HG02840 (cell line): ENCODE results near the gene SV2A.
"Not testable (repeated sequence)": the region's sequence is repeated elsewhere in the genome, so short reads cannot be mapped to it uniquely, and the experiment has no call there.

Experiments used
- ATAC-seq: cut with Tn5 transposase; IDR thresholded peaks from one replicate; pipeline ENCODE4 v1.9.1; 2021; ENCODE audit warnings: mild to moderate bottlenecking, moderate library complexity, moderate number of reproducible peaks; ENCODE audit not compliant: unreplicated experiment, low FRiP score

SV2A gene, protein sequence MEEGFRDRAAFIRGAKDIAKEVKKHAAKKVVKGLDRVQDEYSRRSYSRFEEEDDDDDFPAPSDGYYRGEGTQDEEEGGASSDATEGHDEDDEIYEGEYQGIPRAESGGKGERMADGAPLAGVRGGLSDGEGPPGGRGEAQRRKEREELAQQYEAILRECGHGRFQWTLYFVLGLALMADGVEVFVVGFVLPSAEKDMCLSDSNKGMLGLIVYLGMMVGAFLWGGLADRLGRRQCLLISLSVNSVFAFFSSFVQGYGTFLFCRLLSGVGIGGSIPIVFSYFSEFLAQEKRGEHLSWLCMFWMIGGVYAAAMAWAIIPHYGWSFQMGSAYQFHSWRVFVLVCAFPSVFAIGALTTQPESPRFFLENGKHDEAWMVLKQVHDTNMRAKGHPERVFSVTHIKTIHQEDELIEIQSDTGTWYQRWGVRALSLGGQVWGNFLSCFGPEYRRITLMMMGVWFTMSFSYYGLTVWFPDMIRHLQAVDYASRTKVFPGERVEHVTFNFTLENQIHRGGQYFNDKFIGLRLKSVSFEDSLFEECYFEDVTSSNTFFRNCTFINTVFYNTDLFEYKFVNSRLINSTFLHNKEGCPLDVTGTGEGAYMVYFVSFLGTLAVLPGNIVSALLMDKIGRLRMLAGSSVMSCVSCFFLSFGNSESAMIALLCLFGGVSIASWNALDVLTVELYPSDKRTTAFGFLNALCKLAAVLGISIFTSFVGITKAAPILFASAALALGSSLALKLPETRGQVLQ

DNA sequence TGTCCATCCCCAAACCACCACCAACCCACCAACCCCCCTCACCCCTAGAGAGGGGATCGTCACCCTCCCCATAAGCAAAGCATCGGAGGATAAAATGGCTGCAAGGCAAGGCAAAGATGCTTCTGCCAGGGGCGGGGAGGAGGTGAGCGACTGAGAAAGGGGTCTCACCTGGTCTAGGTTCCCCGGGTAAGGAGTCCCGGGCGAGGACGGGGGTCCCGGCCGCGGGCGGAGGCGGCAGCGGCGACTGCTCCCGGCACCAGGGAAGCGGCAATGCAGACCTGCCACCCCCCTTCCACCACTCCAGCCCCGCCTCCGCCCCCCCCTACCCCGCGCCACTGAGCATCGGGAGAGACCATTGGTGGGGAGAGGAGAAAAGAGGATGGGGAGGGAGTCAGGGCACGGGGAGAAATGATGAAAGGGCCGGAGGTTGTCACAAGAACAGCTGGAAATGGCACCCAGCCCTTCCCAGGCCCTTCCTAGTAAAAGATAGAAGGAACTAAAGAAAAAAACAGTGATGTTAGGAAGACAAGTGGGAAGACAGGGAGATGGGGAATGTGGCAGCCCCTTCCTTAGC, at the start of gene SV2A:
SV2A (minus strand) TSS at position 274 of the 574 bp plus-strand sequence. CDS start 4,004 bp downstream, outside the sequence.
- ATAC-seq = no peak

DNA sequence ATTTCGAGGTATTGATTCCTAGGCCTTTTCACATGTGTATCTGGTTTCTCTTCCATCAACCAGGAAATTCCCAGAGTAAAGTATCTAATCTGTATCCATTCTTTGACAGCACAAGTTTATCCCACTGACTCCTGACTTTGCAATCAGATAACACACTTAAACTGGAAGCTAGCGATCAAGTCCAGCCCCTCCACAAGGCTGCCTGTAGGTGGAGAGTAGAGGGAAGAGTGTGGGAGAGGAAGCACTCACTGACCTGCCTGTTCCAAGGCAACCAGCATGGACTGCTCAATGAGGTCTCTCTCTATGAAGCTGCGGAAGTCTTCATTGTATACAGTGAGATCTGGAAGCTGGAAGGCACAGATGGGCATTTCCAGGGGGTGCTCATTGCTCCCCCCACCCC, 49.4 kb upstream of the SV2A start:
- no peak for ATAC-seq

DNA sequence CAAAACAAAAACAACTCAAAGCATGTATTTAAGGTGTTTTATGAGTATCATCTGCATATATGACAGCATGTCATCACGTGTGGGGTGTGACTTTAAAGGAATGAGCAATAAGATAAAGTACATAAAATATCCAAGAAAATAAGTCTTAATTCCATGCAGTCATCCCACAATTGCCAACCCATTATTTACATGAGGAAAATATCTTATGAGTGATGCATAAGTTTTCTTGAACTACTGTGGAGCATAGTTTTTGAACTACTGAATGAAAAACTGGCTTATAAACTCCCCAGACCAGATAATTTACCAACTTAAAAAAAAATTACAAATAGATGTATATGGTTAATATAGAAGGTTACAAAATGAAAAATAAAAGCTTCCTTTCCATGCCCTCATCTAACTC, 48.8 kb upstream of the SV2A start:
- ATAC-seq = no peak

GRCh38 chr1:149965440-149965839, 47.8 kb upstream of the SV2A start:
- no peak for ATAC-seq

GRCh38 chr1:149963358-149963757, 45.7 kb upstream of the SV2A start:
- ATAC-seq = no peak

GRCh38 chr1:149962736-149963135, 45.1 kb upstream of the SV2A start:
- ATAC-seq = no peak

GRCh38 chr1:149962039-149962647, 44.5 kb upstream of the SV2A start:
- ATAC-seq = no peak

GRCh38 chr1:149957548-149957947, 39.9 kb upstream of the SV2A start:
- ATAC-seq = not testable (repeated sequence)

- ATAC-seq = no peak
These were observed 32.3 kb upstream of the SV2A start for GRCh38 chr1:149949911-149950310.

DNA sequence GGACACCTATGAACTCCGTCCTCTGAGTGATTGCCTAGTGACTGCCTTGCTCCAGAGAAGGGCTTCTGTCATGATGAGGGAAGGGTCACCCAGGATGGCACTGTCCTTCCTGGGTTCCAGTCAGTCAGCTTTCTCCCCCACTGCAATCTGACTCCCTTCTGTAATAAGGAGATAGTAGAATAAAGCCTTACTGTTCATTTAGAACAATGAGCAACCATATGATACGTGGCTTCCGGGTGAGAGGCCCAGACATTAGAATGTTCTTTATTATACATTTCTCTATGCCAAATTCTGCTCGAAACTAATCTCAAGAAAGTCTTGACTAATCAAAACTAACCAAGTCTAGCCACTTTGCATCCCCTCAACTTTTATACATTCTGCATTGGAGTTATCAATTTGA, 27.6 kb upstream of the SV2A start:
- ATAC-seq = no peak

- no peak for ATAC-seq
These were observed 25.2 kb upstream of the SV2A start for GRCh38 chr1:149942885-149943284.

GRCh38 chr1:149942207-149942606, 24.6 kb upstream of the SV2A start:
- ATAC-seq = no peak

- ATAC-seq = no peak
These were observed 22.8 kb upstream of the SV2A start for GRCh38 chr1:149940427-149940826.

GRCh38 chr1:149938668-149939003, 21.0 kb upstream of the SV2A start:
- not testable (repeated sequence) for ATAC-seq

DNA sequence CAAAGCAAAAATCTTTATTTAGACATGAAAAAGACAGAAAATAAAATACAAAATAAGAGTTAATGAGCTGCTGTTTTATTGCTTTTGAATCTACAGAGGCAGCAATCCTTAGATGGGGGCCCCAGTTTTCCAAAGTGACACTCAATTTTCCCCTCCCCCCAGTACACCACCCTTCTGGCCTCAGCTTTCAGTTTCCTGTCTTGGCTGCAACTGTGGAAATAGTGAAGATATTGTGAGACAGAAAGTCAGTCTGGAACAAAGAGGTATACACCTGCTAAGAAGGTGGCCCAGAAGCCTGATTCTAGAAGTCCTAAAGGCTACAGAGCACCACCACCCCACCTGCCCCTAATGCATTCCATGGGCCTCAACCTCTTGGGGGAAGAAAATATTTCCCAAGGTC, 20.1 kb upstream of the SV2A start:
- ATAC-seq = no peak

GRCh38 chr1:149936992-149937705, 19.5 kb upstream of the SV2A start:
- ATAC-seq = no peak

DNA sequence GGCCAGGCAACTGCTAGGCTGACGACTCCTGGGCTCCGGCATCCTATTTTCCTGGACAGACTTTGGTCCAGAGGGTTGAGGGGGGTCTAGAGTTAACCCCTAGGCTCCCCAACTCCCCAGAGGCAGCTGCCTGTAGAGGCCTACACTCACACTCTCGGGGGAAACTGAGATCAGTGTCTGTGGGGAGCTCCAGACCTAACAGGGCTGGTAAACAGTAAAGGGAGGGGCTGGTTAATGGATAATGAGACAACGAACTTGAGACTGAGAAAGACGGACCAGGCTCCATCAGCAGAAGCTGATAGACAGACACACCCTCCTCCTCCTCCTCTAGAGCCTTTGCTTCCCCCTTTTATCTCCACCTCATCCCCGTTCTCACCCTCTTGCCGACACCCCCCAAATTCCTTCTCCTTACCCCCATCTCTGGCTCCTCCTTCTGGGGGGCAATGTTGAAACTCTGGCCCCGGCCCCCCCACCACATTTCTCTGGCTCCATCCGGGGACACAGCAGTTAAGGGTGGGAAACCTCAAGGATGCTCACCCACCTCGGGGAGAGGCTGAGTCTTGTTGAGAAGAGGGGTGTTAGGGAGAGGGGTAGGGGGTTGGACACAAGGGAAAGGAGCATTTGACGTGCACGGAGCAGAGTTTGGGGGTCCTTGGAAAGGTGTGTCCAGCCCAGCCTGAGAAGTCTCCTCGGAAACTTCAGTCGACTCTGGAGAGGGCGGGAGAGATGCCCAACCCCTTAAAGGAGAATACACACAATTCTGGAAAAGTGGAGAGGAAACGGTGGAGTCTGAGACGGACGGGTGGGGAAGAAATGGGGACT, 18.7 kb upstream of the SV2A start, which contains the start of gene MTMR11:
MTMR11 (minus strand) TSS at position 710 of the 822 bp plus-strand sequence; CDS start at position 478, 232 bp downstream.
- ATAC-seq = no peak

GRCh38 chr1:149934356-149934755, 16.7 kb upstream of the SV2A start:
- ATAC-seq = no peak

DNA sequence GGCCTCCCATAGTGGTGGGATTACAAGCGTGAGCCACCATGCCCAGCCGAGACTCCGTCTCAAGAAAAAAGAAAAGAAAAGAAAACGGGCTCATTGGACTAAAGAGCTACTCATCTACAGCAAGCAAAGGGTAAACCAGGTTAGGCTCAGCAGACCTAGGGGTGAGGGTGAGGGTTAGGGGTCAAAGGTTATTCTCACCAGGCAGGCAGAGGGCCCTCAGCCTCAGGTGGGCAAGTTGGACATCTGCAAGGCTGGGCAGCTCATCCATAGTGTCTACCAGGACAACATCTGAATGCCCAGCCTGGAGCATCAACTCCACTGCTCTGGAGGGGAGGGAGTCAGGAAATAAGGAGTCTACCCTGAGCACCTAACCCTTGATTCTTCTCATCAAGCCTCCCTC, 15.6 kb upstream of the SV2A start:
- ATAC-seq = no peak

GRCh38 chr1:149932474-149932873, 14.8 kb upstream of the SV2A start:
- no peak for ATAC-seq
